A549 (cell line): ENCODE measurements around the gene HDAC5. TPM values are rescaled to one million over a fixed set of nuclear protein-coding genes. Genes with fewer than 3 reads are reported as not detected.
A peak's percentile ranks its signal among the peaks of the same experiment; 100 is the strongest.

Experiments
- ATAC-seq, 2 experiments: fragments of 200-7000 bp in 1 of 2; fragments of >200 bp in 1 of 2; cut with Nextera tagmentation in 1 of 2; cut with Tn5 transposase in 1 of 2; 3 replicates each; pipeline versions ENCODE4 v1.8.0 to v1.9.1; 2018 to 2020; ENCODE audit warnings: mild to moderate bottlenecking in 1 of 2, moderate library complexity in 1 of 2
- CTCF ChIA-PET: fragments of 300-600 bp; sonication (Branson Sonifier 250); formaldehyde crosslinking; extraction: SDS; loops from one replicate; lab custom pipeline; 2021; ENCODE audit warnings: antibody characterized with exemption, inconsistent platforms; lab: Yijun Ruan, JAX
- POLR2A ChIA-PET: fragments of 350-600 bp; formaldehyde crosslinking; extraction: SDS; loops from one replicate; lab custom pipeline; 2021; ENCODE audit warnings: antibody characterized with exemption, inconsistent platforms; lab: Yijun Ruan, JAX
- DNase-seq, 2 experiments: peaks; one replicate each; pipeline versions ENCODE4 v3.0.0 to v3.0.0-alpha.2; 2011 to 2016; ENCODE audit warnings: low read depth in 1 of 2, low spot score in 1 of 2
- FAIRE-seq: peaks from 2 replicates; lab custom pipeline; 2011; peaks lifted over from hg19 to GRCh38; lab: Jason Lieb, UNC
- H3K27ac ChIP-seq, 2 experiments: fragments of >200 bp; sonication (Bioruptor Twin); formaldehyde crosslinking; 3 replicates each; pipeline ENCODE4 v1.5.1; 2016 to 2017
- H3K4me1 ChIP-seq: fragments of >200 bp; sonication (Bioruptor Twin); formaldehyde crosslinking; 3 replicates; pipeline ENCODE4 v1.6.1; 2016
- H3K4me2 ChIP-seq: fragments of >200 bp; sonication (Bioruptor Twin); formaldehyde crosslinking; 3 replicates; pipeline ENCODE4 v1.6.1; 2016
- H3K4me3 ChIP-seq: fragments of >200 bp; sonication (Bioruptor Twin); formaldehyde crosslinking; 3 replicates; pipeline ENCODE4 v1.5.1; 2016
- H3K9me3 ChIP-seq: fragments of >200 bp; sonication (Bioruptor Twin); formaldehyde crosslinking; 3 replicates; pipeline ENCODE4 v1.6.1; 2016
- ATOH8 ChIP-seq: fragments of 250-450 bp; sonication (Bioruptor Pico); IDR thresholded peaks from 2 replicates; pipeline ENCODE4 v1.5.0; 2020; ENCODE audit warnings: low read depth, mild to moderate bottlenecking, moderate library complexity
- BCL3 ChIP-seq: fragments of >200 bp; sonication (Bioruptor Twin); formaldehyde crosslinking; IDR thresholded peaks from 3 replicates; pipeline ENCODE4 v1.6.1; 2016
- HOXB13 ChIP-seq: fragments of 250-450 bp; sonication (Bioruptor Pico); IDR thresholded peaks from 2 replicates; pipeline ENCODE4 v1.5.0; 2020; ENCODE audit warnings: low read depth, mild to moderate bottlenecking, moderate library complexity
- PHF8 ChIP-seq: fragments of 200-600 bp; sonication (generic); IDR thresholded peaks from 2 replicates; pipeline ENCODE4 v1.6.1; 2016; ENCODE audit warnings: low read depth, mild to moderate bottlenecking, antibody characterized with exemption, moderate library complexity, borderline replicate concordance
- RNF2 ChIP-seq: fragments of 200-600 bp; sonication (generic); IDR thresholded peaks from 2 replicates; pipeline ENCODE4 v1.6.1; 2016; ENCODE audit warnings: low read depth, mild to moderate bottlenecking, antibody characterized with exemption, moderate library complexity, borderline replicate concordance
- SMC3 ChIP-seq: fragments of >200 bp; sonication (Bioruptor Twin); formaldehyde crosslinking; IDR thresholded peaks from 3 replicates; pipeline ENCODE4 v1.6.1; 2018; ENCODE audit warnings: inconsistent platforms
- TP53 ChIP-seq: fragments of 250-450 bp; sonication (Bioruptor Pico); IDR thresholded peaks from 2 replicates; pipeline ENCODE4 v1.5.0; 2021; ENCODE audit warnings: mild to moderate bottlenecking, moderate library complexity
- WGBS: methylation state at CpG from one replicate; pipeline ENCODE4 v1.1.6; 2017; ENCODE audit errors: missing lambda C conversion rate; 5-methylcytosine and 5-hydroxymethylcytosine counted together
- polyA plus RNA-seq, 4 experiments: library from polyadenylated mRNA; depleted of rRNA in 3 of 4; stranded (reverse); fragments of >200 nt; fragmentation: RNase III in 1 of 4; extraction: RNeasy Plus Mini Kit Qiagen cat#74134 plus additional on column Dnase treatment in 1 of 4; gene quantifications; 2 replicates in 3 of 4; 3 replicates in 1 of 4; pipeline ENCODE4 v1.2.3, GENCODE V29; 2011 to 2017

HDAC5 gene
- polyA plus RNA-seq, 2 of the 4 experiments (the other 2 are of a cell fraction) = 3.1 to 7.1 TPM

GRCh38 chr17:44128383-44128782 is 4.9 kb upstream of the HDAC5 start (continued):
- TF ChIP-seq ATOH8 (CRISPR knock-in tag) (no peak), BCL3 (no peak)

- no peaks in the 10 kb centered on the region for H3K9me3 ChIP-seq
- H3K4me2 ChIP-seq = peak overlapping the region; percentile 80
- no peak for DNase-seq
- WGBS = 14% methylated on average over 8 of the region's 8 CpGs
- TF ChIP-seq PHF8 (0 out of 2 replicates have a peak, but pooled peaks have one; percentile 54), RNF2 (no peak)
- ChIA-PET CTCF (interaction anchor here (0.6 to 33.5 kb wide), 18 partner anchors 8 to 284 kb away, joined by 3 to 1202 read pairs (median 4); partner anchors contain the start of gene HROB), POLR2A (interaction anchor here (0.9 to 4.1 kb wide), 14 partner anchors 8 to 80 kb away, joined by 3 to 50 read pairs (median 10); partner anchors contain the start of genes ATXN7L3, G6PC3, LSM12 and TMUB2)
- FAIRE-seq = peak; percentile 46
- ATAC-seq = no peak; a peak in 1 of 6 replicates
- H3K4me1 ChIP-seq = peaks cover 28% of the 10 kb centered on the region
- H3K4me3 ChIP-seq = peak overlapping the region; percentile 81
- peak overlapping the region; percentile 87 to 93 for H3K27ac ChIP-seq
Measured at GRCh38 chr17:44124118-44124438, 637 bp upstream of the HDAC5 start.

- WGBS = 29% methylated on average over 18 of the region's 32 CpGs
- peak overlapping the region; percentile 87 to 93 for H3K27ac ChIP-seq
- TF ChIP-seq PHF8 (0 out of 2 replicates have a peak, but pooled peaks have one; percentile 21), BCL3 (no peak)
- TF ChIP-seq, all 56 proteins: peak for 1
- no peak for DNase-seq
- Histone ChIP-seq H3K4me2 (peak overlapping the region; percentile 80), H3K9me3 (no peaks in the 10 kb centered on the region), H3K4me1 (peaks cover 28% of the 10 kb centered on the region), H3K4me3 (peak overlapping the region; percentile 81)
- ChIA-PET CTCF (interaction anchor here (0.8 to 33.5 kb wide), 20 partner anchors 9 to 283 kb away, joined by 3 to 1202 read pairs (median 4); partner anchors contain the start of gene HROB), POLR2A (interaction anchor here (0.6 to 4.1 kb wide), 18 partner anchors 7 to 1706 kb away, joined by 3 to 50 read pairs (median 8); partner anchors contain the start of genes ATXN7L3, G6PC3, LSM12 and TMUB2)
- no peak for FAIRE-seq
- peak in 1 of 2 experiments; percentile 0; a peak in 1 of 6 replicates for ATAC-seq
Measured at GRCh38 chr17:44122816-44123355, 555 bp downstream of the HDAC5 start.

- CTCF ChIA-PET = interaction anchor here (1.0 to 33.5 kb wide), 11 partner anchors 10 to 283 kb away, joined by 3 to 1202 read pairs (median 4); no protein-coding TSS in a partner anchor
- WGBS = 91% methylated on average over 1 of the region's 1 CpG
Measured at GRCh38 chr17:44121997-44122815, 1.2 kb downstream of the HDAC5 start.

More at GRCh38 chr17:44121997-44122815, 1.2 kb downstream of the HDAC5 start:
- POLR2A ChIA-PET = interaction anchor here (0.6 to 4.1 kb wide), 7 partner anchors 12 to 1705 kb away, joined by 3 to 50 read pairs (median 10); partner anchors contain the start of genes LSM12 and TMUB2
- no peaks in the 10 kb centered on the region for H3K9me3 ChIP-seq
- no peak for ATAC-seq
- peaks cover 28% of the 10 kb centered on the region for H3K4me1 ChIP-seq
- TF ChIP-seq SMC3 (no peak), TP53 (CRISPR knock-in tag) (no peak), HOXB13 (CRISPR knock-in tag) (no peak)
- H3K4me2 ChIP-seq = peak overlapping the region; percentile 80
- no peak for DNase-seq
- peak overlapping the region; percentile 81 for H3K4me3 ChIP-seq
- FAIRE-seq = no peak
- H3K27ac ChIP-seq = peak overlapping the region in 1 of 2 experiments; percentile 87; a peak in 2 of 6 replicates
